GM19035 (cell line): ENCODE measurements around the gene ZNF358.

Experiments used
- ATAC-seq: cut with Tn5 transposase; IDR thresholded peaks from one replicate; pipeline ENCODE4 v1.9.1; 2021; ENCODE audit not compliant: unreplicated experiment

The ZNF358 gene

GRCh38 chr19:7519361-7520130, 3.6 kb downstream of the ZNF358 start:
- no peak for ATAC-seq

GRCh38 chr19:7520131-7521051, 4.5 kb downstream of the ZNF358 start:
- no peak for ATAC-seq

- ATAC-seq, result no peak
Observed at GRCh38 chr19:7521551-7522071, 5.7 kb downstream of the ZNF358 start.

GRCh38 chr19:7522072-7522922, 6.4 kb downstream of the ZNF358 start, which contains the start of gene MCOLN1:
Gene MCOLN1 (plus strand): TSS chr19:7522624. CDS start chr19:7522751, 127 bp downstream.
- peak; percentile 86 for ATAC-seq

GRCh38 chr19:7522923-7523667, 7.2 kb downstream of the ZNF358 start:
- ATAC-seq, result peak; percentile 5

GRCh38 chr19:7524523-7524922, 8.6 kb downstream of the ZNF358 start:
- ATAC-seq, result no peak

GRCh38 chr19:7524992-7525739, 9.3 kb downstream of the ZNF358 start:
- no peak for ATAC-seq

- no peak for ATAC-seq
Observed at GRCh38 chr19:7526059-7526929, 10.4 kb downstream of the ZNF358 start.

GRCh38 chr19:7527516-7528191, 11.8 kb downstream of the ZNF358 start:
- ATAC-seq, result no peak

- no peak for ATAC-seq
Observed at GRCh38 chr19:7528192-7528519, 12.3 kb downstream of the ZNF358 start.

GRCh38 chr19:7528522-7529245, 12.8 kb downstream of the ZNF358 start:
- ATAC-seq, result no peak

- no peak for ATAC-seq
Observed at GRCh38 chr19:7529246-7529600, 13.3 kb downstream of the ZNF358 start.

GRCh38 chr19:7529610-7530490, 13.9 kb downstream of the ZNF358 start:
- no peak for ATAC-seq

- no peak for ATAC-seq
Observed at GRCh38 chr19:7533281-7533885, 17.5 kb downstream of the ZNF358 start.

GRCh38 chr19:7533925-7534480, 18.1 kb downstream of the ZNF358 start:
- ATAC-seq, result peak; percentile 38
